ENCODE results near the gene THRA.

THRA gene

DNA sequence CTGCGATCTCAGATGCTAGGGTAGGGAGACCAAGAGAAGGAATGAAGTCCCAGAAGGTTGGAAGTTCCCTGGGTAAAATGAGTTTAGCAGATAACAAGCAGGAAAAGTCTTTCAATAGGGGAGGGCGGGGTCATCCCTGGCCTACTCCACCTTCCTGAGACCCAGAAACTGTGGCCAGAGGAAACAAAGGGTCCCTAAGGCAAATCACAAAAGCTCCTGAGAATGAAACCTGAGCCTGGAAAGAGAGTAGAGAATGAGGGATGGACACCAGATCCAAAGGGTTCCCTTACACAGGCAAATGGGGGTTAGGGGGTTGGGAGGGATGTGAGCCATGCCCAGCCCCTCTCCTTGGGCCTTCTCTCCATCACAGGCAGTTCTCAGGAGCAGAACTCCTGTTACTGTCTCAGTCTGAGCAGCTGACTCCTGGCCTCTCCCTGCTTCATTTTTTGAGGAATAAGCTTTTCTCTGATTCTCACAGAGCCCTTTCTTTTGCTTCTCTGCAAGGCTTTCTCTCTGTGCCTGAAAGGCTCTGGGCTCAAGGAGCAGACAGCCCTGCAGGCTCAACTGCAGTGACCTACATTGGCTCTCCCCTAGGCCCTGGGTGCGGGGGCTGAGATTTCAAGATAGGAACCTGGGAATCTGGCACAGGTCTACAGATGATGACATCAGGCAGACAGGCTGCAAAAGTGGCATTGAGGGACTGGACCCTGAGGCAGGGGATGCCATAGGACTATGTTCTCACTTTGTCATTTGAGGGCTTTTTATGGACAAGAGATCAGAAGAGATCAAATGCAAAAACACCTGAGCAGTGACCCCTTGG is 47.5 kb downstream of the THRA start:
- Mint-ChIP-seq H3K9me3 (no peaks in the 10 kb centered on the region), H3K36me3 (ENCODE audit: low read depth) (no peaks in the 10 kb centered on the region), H3K4me1 (ENCODE audit: low read depth) (peaks cover 81% of the 10 kb centered on the region), H3K27ac (peak overlapping the region; percentile 97), H3K27me3 (peaks cover 27% of the 10 kb centered on the region), H3K4me3 (no peak overlapping the region)
- intact Hi-C loops (cut with micrococcal nuclease): loop anchor here (2.0 kb wide), 1 partner anchor 13 kb away; no protein-coding TSS in a partner anchor

DNA sequence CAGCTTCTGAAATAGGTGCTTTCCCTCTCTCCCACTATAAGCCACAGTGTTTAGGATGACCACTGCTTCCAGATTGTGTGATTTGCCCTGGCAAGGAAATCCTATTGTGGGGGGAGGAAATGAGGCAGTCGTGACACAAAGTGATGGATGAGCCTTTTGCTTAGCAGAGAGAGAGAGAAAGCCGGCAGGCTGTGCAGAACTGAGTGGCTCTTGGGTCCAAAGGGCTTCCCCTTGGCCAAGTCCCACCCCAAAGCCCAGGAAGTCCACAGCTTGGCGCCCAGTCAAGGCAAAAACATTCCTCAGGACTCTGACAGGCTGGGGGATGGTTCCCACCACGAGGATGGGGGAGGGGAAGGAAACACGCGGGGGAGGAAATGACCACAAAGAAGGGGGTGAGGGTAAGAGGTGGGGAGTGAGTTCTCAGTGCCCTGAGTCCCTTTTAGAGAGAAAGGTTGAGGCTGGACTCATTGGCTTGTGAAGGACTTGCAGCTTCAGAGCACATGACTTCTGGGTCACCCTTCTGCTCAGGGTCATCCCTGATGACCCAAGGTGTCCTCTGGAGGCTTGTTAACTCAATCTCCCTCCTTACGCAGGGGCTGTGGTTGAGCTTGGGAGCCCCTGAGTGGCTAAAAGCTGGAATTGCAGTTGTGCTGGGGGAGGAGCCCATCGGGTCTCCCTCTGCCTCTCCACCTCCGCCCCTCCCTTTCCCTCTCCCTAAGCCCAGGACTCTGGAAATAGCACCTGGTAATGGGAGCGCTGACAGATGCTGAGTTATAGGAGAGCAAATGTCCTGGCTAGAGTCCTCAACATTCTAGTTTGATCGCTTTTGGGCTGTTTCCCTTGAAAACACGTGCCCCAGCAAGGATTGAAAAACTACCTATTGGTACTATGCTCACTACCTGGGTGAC is 48.7 kb downstream of the THRA start:
- Mint-ChIP-seq H3K4me1 (ENCODE audit: low read depth) (peaks cover 69% of the 10 kb centered on the region), H3K27ac (peak overlapping the region; percentile 97), H3K27me3 (peaks cover 17% of the 10 kb centered on the region), H3K4me3 (peak overlapping the region; percentile 43), H3K9me3 (no peaks in the 10 kb centered on the region), H3K36me3 (ENCODE audit: low read depth) (no peaks in the 10 kb centered on the region)
- intact Hi-C loops (cut with micrococcal nuclease): loop anchor here (1.0 to 2.0 kb wide), 3 partner anchors 15 to 98 kb away; partner anchors contain the start of gene THRA

DNA sequence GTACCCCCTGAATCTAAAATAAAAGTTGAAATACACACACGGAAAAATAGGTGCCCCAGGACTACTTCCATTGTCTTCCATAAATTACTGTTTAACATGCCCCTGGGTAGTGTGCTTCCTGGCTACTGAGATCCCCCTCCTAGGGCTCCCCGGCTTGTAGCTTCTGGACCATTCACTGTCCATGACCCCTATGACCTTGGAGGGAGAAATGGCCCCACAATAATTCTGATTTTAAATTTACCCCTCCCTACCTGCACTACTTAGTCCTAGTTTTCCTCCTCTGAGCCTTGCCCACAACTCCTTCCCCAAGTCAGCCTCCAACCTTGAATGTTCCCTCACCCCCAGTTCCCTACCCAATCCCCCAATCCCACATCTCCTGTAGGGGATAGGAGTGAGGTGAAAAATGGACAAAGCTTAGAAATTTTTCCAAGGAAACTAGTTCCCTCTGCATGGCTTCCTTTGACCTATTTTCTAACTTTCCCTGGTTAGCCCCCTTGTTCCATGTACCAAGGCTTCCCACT is 49.5 kb downstream of the THRA start:
- peak overlapping the region; percentile 97 for H3K27ac Mint-ChIP-seq
- H3K4me1 Mint-ChIP-seq (ENCODE audit: low read depth): peaks cover 61% of the 10 kb centered on the region
- H3K27me3 Mint-ChIP-seq: peaks cover 11% of the 10 kb centered on the region
- no peak overlapping the region for H3K4me3 Mint-ChIP-seq
- no peaks in the 10 kb centered on the region for H3K9me3 Mint-ChIP-seq
- intact Hi-C loops (cut with micrococcal nuclease): no loop called here
- H3K36me3 Mint-ChIP-seq (ENCODE audit: low read depth): no peaks in the 10 kb centered on the region

DNA sequence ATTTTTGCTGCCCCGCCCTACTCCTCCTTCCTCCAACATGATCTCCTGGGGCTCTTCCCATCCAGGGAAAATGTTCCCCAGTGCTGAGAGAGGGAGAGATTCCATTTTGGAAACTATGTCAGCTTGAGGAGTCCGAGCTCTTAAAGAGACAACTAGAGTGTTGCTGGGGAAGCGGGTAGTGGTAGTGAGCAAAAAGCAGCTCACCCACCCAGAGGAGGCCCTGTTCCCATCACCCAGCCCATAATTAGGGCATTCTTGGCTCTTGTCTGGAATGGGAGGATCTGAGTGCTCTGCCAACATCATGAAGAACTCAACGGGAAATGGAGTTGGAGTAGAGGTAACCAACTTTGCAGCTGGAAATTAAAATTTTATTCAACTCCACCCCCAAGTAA is 49.9 kb downstream of the THRA start:
- H3K27ac Mint-ChIP-seq: peak overlapping the region; percentile 97
- no peak overlapping the region for H3K4me3 Mint-ChIP-seq
- H3K4me1 Mint-ChIP-seq (ENCODE audit: low read depth): peaks cover 57% of the 10 kb centered on the region
- peaks cover 7% of the 10 kb centered on the region for H3K27me3 Mint-ChIP-seq
- intact Hi-C loops (cut with micrococcal nuclease): loop anchor here (1.0 kb wide), 1 partner anchor 56 kb away; no protein-coding TSS in a partner anchor
- H3K36me3 Mint-ChIP-seq (ENCODE audit: low read depth): no peaks in the 10 kb centered on the region
- no peaks in the 10 kb centered on the region for H3K9me3 Mint-ChIP-seq

DNA sequence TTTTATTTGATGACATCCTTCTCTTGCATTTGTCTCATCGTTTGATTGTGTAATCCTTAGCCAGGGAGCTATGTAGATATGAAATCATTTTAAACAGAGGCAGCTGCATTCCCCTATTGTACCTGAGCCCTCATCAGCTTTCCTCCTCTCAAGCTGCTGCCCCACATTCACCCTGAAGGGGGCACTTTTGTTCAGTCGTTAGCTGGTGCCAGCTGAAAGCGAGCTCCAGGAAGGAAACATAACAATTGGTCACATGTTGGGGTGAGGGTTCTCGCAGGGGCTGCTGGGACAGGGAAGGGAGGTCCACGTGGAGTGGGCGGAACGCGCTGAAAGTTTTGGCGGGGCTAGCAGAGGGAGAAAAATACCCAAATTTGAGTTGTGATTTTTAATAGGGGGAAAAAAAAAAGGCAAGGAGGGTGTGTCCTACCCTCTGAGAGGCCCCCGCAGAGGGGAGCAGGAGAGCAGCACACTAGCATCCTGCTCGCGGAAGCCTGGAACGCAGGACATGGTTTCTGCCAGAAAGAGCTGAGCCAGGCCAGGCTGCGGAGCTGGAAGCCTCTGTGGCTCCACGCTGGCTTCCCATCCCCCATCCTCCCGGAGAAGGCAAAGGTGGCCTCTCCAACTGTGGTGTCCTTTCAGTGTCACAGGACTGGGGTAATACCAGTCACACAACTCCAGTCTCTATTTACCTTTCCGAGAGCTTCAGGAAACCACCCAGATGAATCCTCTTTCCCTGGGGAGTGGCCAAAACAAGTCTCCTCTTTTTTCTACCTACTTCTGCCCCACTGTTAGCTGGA is 50.5 kb downstream of the THRA start:
- Mint-ChIP-seq H3K27me3 (peaks cover 6% of the 10 kb centered on the region), H3K4me3 (peak overlapping the region; percentile 75), H3K36me3 (ENCODE audit: low read depth) (no peaks in the 10 kb centered on the region), H3K4me1 (ENCODE audit: low read depth) (peaks cover 57% of the 10 kb centered on the region), H3K27ac (peak overlapping the region; percentile 97), H3K9me3 (no peaks in the 10 kb centered on the region)
- intact Hi-C loops (cut with micrococcal nuclease): loop anchor here (1.0 kb wide), 1 partner anchor 55 kb away; no protein-coding TSS in a partner anchor

DNA sequence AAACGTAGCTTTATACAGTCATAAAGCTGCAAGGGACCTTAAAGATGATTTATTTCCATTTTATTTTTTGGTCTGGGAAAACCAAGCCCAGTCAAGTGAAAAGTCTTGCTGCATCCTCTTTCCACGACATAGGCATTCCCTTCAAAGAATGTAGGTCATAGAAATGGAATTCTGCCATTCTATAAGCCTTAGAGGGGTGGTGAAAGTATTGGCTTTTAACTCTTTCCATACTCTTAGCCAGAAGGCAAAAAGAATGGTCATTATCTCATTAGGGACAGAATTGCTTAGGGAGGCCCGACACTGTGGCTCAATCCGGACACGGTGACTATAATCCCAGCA is 51.1 kb downstream of the THRA start:
- H3K4me3 Mint-ChIP-seq: no peak overlapping the region
- H3K27me3 Mint-ChIP-seq: peaks cover 6% of the 10 kb centered on the region
- H3K9me3 Mint-ChIP-seq: no peaks in the 10 kb centered on the region
- H3K27ac Mint-ChIP-seq: peak overlapping the region; percentile 97
- peaks cover 59% of the 10 kb centered on the region for H3K4me1 Mint-ChIP-seq (ENCODE audit: low read depth)
- intact Hi-C loops (cut with micrococcal nuclease): loop anchor here (1.0 kb wide), 1 partner anchor 54 kb away; no protein-coding TSS in a partner anchor
- H3K36me3 Mint-ChIP-seq (ENCODE audit: low read depth): no peaks in the 10 kb centered on the region

DNA sequence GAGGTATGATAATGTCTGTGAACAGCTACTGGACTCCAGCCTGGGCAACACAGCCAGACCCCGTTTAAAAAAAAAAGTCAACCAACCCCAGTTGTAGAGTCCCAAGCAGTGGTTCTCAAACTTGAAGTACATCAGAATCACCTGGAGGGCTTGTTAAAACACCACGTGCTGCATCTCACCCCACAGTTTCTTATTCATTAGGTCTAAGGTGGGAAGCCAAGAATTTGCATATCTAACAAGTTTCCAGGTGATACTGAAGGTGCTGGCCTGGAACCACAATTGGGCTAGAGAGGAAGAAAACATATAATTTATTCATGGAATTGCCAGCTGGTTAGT is 52.3 kb downstream of the THRA start:
- Mint-ChIP-seq H3K9me3 (no peaks in the 10 kb centered on the region), H3K27me3 (peaks cover 6% of the 10 kb centered on the region), H3K4me1 (ENCODE audit: low read depth) (peaks cover 57% of the 10 kb centered on the region), H3K27ac (no peak overlapping the region), H3K36me3 (ENCODE audit: low read depth) (no peaks in the 10 kb centered on the region), H3K4me3 (no peak overlapping the region)
- intact Hi-C loops (cut with micrococcal nuclease): no loop called here

DNA sequence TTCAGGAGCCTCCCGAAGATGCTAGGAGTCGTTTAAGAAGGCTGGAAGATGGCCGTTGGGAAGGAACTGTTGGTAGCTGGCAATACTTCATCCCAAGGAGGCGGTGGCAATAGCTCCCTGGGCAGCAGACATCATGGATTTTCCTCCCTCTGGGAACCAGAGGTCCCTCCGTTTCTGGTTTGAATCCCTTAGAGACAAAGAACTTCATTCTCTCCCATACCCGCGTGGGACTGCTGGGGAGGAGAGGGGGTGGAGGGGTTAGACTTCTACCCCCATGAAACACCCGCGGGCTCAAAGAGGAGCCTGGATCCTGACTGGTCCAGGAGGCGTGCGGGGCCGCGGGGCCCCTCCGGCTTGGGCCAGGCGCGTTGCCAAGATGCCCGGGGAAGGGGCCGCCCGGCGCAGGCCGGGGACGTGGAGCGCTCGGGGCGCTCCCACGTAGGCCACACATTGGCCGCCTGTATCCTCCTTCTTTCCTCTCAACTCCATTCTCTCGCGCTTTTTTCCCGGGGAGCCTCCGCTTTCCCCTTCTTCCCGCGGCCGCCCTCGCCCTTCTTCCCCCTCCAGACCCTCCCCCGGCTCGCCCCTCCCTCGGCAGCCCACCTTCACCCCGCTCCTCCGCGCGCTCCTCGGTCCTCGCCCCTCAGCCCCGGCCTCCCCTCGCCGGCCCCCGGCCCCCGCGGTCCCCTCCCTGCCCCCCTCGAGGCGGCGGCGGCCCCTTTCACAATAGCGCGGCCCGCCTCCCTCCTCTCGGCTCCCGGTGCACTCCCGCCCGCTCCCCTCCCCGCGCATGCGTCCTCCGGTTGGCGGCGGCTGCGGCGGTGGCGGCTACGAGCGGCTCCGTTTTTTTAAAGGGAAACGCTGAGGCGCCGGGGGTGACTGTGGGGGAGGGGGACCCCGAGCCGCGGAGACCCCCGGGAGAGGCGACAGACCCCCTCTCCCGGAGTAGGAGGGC is 58.7 kb downstream of the THRA start, which contains the start of gene MSL1:
Gene MSL1 (plus strand): TSS at position 791 of the 955 bp plus-strand sequence. CDS start 642 bp downstream, outside the sequence.
- H3K27ac Mint-ChIP-seq: peak within 1 kb of the TSS; percentile 92
- no peaks in the 10 kb centered on the region for H3K9me3 Mint-ChIP-seq
- H3K4me1 Mint-ChIP-seq (ENCODE audit: low read depth): peaks cover 50% of the 10 kb centered on the region
- intact Hi-C loops (cut with micrococcal nuclease): no loop called here
- H3K36me3 Mint-ChIP-seq (ENCODE audit: low read depth): peaks cover 21% of the 10 kb centered on the region
- H3K4me3 Mint-ChIP-seq: peak within 1 kb of the TSS; percentile 99
- no peaks in the 10 kb centered on the region for H3K27me3 Mint-ChIP-seq

DNA sequence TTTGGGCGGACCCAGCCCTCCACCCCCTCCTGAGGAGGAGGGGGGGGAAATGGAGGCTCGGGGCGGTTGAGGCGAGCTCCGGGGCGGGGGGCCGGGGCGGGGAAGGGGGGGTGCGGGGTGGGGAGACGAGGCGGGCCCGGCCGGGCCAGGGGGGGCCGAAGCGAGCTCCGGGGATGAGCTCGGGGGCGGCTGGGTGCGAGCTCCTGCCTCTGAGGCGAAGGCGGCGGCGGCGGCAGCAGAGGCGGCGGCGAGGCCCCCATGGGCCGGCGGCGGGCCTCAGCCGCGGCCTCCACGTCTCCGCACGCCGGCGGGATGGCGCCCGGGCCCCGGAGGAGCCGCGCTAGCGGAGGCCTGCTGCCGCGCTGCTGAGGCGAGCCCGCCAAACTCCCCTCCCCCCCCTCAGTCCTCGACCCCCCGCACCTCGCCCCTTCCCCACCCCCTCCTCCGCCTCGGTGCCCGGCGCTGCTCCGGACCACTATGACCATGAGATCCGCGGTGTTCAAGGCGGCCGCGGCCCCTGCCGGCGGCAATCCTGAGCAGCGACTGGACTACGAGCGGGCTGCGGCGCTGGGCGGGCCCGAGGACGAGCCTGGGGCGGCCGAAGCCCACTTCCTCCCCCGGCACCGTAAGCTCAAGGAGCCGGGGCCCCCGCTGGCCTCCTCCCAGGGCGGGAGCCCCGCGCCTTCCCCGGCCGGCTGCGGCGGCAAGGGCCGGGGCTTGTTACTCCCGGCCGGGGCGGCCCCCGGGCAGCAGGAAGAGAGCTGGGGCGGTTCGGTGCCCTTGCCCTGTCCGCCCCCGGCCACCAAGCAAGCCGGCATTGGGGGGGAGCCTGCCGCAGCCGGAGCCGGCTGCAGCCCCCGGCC is 59.6 kb downstream of the THRA start:
- H3K36me3 Mint-ChIP-seq (ENCODE audit: low read depth): peaks cover 30% of the 10 kb centered on the region
- peak overlapping the region; percentile 92 for H3K27ac Mint-ChIP-seq
- peak overlapping the region; percentile 99 for H3K4me3 Mint-ChIP-seq
- peaks cover 50% of the 10 kb centered on the region for H3K4me1 Mint-ChIP-seq (ENCODE audit: low read depth)
- H3K9me3 Mint-ChIP-seq: no peaks in the 10 kb centered on the region
- H3K27me3 Mint-ChIP-seq: no peaks in the 10 kb centered on the region
- intact Hi-C loops (cut with micrococcal nuclease): no loop called here

DNA sequence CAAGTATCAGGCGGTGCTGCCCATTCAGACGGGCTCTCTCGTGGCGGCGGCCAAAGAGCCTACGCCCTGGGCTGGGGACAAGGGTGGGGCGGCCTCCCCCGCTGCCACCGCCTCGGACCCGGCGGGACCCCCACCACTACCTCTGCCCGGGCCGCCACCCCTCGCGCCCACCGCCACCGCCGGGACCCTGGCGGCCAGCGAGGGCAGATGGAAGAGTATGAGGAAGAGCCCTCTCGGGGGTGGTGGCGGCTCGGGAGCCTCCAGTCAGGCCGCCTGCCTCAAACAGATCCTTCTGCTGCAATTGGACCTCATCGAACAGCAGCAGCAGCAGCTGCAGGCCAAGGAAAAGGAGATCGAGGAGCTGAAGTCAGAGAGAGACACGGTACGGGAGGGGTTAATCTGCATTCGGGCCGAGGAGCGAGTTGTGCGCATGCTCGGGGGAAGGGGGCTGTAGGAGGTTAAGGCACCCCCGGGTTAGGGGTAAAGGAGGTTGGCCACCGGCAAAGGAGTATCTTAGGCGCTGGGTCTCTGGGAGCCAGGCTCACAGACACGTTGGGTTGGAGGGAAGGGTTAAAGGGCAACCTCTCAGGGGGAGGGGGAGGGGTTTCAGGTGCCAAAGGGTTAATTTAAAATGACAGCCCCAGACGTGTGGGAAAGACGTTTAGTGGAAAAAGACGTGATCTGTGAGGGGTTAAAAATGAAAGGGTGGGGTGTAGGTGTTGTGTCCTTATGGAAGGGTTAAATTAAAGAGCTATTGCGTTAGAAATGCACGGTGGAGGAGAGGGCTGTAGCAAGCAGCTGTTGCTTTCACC is 60.4 kb downstream of the THRA start:
- no peaks in the 10 kb centered on the region for H3K27me3 Mint-ChIP-seq
- intact Hi-C loops (cut with micrococcal nuclease): no loop called here
- peak overlapping the region; percentile 92 for H3K27ac Mint-ChIP-seq
- H3K36me3 Mint-ChIP-seq (ENCODE audit: low read depth): peaks cover 39% of the 10 kb centered on the region
- H3K4me1 Mint-ChIP-seq (ENCODE audit: low read depth): peaks cover 51% of the 10 kb centered on the region
- H3K4me3 Mint-ChIP-seq: peak overlapping the region; percentile 99
- no peaks in the 10 kb centered on the region for H3K9me3 Mint-ChIP-seq

DNA sequence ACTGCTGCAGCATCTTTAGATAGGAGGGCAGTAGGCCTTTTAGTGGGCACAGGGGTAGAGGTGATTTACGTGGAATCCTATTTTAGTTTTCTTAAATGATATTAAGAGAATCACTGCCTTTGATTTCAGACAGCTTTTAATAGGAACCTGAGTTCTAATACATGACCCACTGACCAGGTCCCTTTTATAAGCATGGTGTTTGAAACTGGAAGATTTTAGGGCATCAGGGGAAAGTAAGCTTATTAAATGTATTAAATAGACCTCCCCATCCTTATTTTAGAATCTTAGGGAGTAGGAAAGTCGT is 61.0 kb downstream of the THRA start:
- intact Hi-C loops (cut with micrococcal nuclease): no loop called here
- H3K27me3 Mint-ChIP-seq: no peaks in the 10 kb centered on the region
- H3K9me3 Mint-ChIP-seq: no peaks in the 10 kb centered on the region
- H3K4me3 Mint-ChIP-seq: peak overlapping the region; percentile 99
- H3K36me3 Mint-ChIP-seq (ENCODE audit: low read depth): peaks cover 41% of the 10 kb centered on the region
- H3K4me1 Mint-ChIP-seq (ENCODE audit: low read depth): peaks cover 46% of the 10 kb centered on the region
- H3K27ac Mint-ChIP-seq: peak overlapping the region; percentile 92

All from dendritic cell treated with granulocyte-macrophage colony-stimulating factor and Interleukin-4, amounts not matched to agents 40 ng/mL and 50 ng/mL, for 4 days (primary cell).